Measurements from ENCODE around the gene IFNL1.
"Not testable (repeated sequence)": the region's sequence is repeated elsewhere in the genome, so short reads cannot be mapped to it uniquely, and the experiment has no call there.

Gene IFNL1

DNA sequence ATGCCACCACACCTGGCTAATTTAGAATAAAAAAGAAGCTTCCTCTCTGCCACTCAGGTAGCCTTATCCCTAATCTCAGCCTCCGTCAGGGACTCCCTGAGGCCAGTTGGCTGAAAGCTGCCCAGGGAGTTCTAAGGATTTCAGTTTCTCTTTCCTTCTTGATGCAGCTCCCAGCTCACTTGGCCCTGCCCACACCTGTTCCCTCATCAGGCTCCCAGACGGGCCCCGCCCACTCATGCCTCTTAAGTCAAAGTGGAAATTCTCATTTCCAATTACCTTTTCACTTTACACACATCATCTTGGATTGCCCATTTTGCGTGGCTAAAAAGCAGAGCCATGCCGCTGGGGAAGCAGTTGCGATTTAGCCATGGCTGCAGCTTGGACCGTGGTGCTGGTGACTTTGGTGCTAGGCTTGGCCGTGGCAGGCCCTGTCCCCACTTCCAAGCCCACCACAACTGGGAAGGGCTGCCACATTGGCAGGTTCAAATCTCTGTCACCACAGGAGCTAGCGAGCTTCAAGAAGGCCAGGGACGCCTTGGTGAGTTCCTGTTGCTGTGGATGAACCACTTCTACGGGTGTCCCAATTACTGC is at the start of gene IFNL1:
IFNL1 (plus strand) TSS at position 353 of the 591 bp plus-strand sequence; CDS start at position 368, 15 bp downstream.
- DNase-seq, result no peak

DNA sequence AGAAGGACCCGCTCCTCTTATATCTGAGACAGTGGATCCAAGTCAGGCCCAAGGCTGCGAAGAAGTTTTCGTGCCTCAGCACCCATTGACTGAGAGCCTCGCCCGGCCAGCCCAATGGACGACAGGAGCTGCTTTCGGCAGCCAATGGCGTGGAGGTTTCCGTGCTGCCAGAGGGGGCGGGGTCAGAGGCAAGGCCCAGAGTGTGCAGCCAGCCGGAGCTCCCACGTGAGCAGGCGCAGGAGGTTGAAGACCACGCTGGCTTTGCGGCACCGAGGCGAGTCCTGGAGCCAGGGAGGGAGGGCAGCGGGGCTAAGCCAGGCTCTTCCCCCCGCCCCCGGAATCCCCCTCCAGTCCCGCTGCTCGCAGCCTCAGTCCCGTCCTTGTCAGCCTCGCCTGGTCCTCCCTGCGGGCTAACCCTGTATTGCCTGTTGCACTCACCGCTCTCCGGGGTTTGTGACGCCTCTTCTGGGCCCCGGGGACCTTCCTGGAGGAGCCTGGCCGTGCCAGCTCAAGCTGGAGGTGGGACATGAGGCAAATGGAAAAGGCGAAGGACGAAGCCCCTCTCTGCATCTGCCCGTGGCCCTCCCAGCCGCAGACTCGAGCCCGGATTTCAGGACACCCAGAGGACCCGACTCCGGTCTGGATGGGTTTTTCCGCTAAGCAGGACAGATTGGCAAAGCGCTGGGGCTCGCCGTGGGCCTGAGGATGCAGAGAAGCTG is 49.1 kb upstream of the IFNL1 start:
- peak in 1 of 2 experiments; percentile 18 for DNase-seq

- DNase-seq, result no peak
Observed at GRCh38 chr19:39247701-39248664, 48.2 kb upstream of the IFNL1 start.

DNA sequence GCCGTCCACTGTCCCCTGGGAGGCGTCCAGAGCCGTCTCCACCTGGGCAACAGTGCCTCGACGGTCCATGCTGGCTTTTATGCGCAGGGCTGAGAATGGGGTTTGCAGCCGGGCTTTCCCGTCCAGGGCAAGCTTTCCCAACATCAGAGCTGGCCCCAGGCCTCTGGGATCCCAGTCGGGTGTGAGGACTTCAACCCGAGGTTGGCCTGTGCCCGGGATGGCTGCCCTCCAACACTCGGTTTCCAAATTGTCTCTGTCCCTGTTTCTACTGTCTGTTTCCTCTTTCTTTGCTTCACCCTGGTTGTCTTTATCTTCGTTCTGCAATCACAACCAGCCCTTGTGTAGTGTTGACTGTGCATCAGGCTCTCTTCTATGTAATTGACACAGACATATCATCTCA is 47.4 kb upstream of the IFNL1 start, which contains the start of gene IFNL4:
IFNL4 (minus strand) TSS at position 51 of the 400 bp plus-strand sequence.
- DNase-seq, result no peak

DNA sequence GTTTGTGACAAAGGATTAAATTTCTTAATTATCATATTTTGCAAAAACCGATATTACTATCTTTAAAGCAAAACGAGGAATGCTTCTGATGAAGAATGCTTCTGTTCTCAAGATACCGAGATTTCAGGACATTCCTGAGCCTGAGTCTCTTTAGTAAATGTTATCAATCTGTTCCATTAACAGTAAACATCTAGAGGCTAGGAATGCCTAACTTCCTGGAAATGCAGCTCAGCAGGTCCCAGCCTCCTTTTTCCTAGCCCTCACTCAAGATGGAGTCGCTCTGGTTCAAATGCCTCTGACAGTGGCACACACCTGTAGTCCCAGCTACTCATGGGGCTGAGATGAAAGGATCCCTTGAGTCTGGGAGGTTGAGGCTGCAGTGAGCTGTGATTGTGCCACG is 45.1 kb upstream of the IFNL1 start:
- DNase-seq, result no peak

DNA sequence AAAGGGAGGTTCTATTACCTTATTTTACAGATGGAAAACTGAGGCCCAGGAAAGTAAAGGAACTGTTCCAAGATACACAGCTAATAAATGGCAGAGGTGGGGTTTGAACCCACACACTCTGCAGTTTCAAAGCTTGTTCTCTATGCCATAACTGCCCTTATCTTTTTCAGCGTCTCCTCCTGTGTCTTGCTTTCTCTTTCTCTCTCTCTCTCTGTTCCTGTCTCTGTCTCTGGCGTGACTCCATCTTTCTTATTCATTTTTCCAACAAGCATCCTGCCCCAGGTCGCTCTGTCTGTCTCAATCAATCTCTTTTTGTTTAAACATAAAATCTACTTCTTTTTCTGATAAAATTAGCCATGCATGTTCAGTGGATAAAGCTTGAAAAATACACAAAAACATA is 44.4 kb upstream of the IFNL1 start:
- DNase-seq, result no peak

GRCh38 chr19:39252458-39252857 is 43.7 kb upstream of the IFNL1 start:
- DNase-seq, result no peak

- no peak for DNase-seq
Observed at GRCh38 chr19:39253374-39254149, 42.6 kb upstream of the IFNL1 start.

GRCh38 chr19:39254531-39255345 is 41.5 kb upstream of the IFNL1 start:
- no peak for DNase-seq

- DNase-seq, result no peak
Observed at GRCh38 chr19:39257227-39257626, 39.0 kb upstream of the IFNL1 start.

GRCh38 chr19:39261704-39262103 is 34.5 kb upstream of the IFNL1 start:
- DNase-seq, result no peak

- no peak for DNase-seq
Observed at GRCh38 chr19:39262496-39262895, 33.7 kb upstream of the IFNL1 start.

DNA sequence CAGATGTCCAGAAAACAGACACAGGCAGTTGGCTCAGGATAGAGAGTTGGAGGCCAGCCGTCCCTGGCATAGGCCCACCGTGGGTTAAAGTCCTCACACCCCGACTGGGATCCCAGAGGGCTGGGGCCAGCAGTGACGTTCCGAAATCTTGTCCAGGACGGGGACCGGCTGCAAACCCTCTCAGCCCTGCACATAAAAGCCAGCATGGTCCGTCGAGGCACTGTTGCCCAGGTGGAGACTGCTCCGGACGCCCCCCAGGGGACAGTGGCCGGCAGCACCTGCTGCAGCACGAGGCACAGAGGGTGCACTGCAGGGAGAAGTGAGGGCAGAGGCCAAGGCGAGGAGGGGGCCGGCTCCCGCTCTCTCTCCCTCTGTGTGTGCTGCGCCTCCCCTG is 32.3 kb upstream of the IFNL1 start:
- DNase-seq, result no peak

DNA sequence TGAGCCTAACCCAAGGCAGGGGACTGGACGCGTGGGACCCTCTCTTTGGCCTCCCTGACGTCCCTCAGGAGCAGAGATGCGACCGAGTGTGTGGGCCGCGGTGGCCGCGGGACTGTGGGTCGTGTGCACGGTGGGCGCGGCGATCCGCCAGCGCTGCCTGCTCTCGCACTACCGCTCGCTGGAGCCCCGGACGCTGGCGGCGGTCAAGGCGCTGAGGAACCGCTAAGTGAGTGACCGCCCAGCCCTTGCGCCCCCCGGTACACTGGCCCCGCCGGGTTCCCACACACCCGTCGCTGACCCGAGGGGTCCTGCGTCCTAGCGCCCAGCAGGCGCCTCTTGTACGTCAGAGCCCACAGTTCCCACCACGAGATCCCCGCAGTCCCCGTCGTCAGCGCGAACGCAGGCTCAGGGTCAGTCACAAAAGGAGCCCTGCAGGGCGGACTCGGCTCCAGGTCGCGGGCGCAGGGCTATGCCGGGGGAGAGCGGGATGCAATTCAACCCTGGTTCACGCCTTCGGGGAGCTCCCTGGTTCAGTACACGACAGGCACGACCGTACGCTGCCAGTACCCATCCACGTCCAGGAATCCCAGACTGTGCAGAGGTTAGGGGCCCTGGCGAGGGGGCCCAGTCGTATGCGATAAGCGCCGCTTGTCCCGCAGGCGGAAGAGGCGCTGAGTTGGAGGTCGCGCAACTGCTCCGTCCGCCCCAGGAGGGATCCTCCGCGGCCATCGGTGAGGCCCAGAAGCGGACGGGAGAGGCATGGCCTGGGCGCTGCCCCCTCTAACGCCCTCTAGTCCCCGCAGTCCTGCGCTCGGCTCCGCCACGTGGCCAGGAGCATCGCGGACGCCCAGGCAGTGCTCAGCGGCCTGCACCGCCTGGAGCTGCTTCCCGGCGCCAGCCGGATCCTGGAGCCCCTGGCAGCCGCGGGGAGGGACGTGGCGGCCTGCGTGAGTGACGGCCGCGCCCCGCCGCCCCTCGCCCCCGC is 31.6 kb upstream of the IFNL1 start:
- DNase-seq, result no peak

- DNase-seq, result no peak
Observed at GRCh38 chr19:39265321-39265916, 30.8 kb upstream of the IFNL1 start.

DNA sequence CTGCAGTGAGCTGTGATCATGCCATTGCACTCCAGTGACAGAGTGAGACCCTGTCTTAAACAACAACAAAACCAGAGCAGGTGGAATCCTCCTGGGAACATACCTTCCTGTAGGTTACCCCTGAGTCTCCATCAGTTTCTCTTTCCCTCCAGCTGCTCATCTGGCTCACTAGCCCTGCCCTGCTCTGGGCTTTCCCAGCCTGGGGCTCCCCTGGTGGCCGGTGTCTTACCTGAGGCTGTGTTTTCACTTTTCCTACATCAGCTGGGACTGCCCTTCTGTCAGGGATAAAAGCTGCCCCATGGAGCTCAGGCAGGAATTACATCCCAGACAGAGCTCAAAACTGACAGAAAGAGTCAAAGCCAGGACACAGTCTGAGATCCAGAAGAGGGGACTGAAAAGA is 28.1 kb upstream of the IFNL1 start, which contains the start of gene IFNL2:
IFNL2 (plus strand) TSS at position 312 of the 400 bp plus-strand sequence. CDS start 173 bp downstream, outside the sequence.
- not testable (repeated sequence) for DNase-seq

- DNase-seq, result not testable (repeated sequence)
Observed at GRCh38 chr19:39268531-39269223, 27.5 kb upstream of the IFNL1 start.

- DNase-seq, result not testable (repeated sequence)
Observed at GRCh38 chr19:39269369-39269768, 26.8 kb upstream of the IFNL1 start.
